ENCODE results near the gene CCNL2.
A peak's percentile ranks its signal among the peaks of the same experiment; 100 is the strongest.

CCNL2 gene

GRCh38 chr1:1356796-1357401 lies 42.2 kb downstream of the CCNL2 start:
- no peak for TF ChIP-seq CTCF (conservative IDR thresholded peaks at IDR 0.05; ENCODE audit: low read depth)
- ChIA-PET POLR2A (ENCODE audit: low non-redundant PET) (no interaction called here), CTCF (no interaction called here)
- H3K27ac ChIP-seq = peak overlapping the region; percentile 55; the same call in 1 of the 2 replicates
- no peak for DNase-seq (ENCODE audit: low spot score)

- no peak for DNase-seq (ENCODE audit: low spot score)
- POLR2A ChIA-PET (ENCODE audit: low non-redundant PET) = no interaction called here
- H3K27ac ChIP-seq = no peak overlapping the region
- CTCF ChIA-PET = no interaction called here
- no peak for TF ChIP-seq CTCF (conservative IDR thresholded peaks at IDR 0.05; ENCODE audit: low read depth)
Measured at GRCh38 chr1:1356166-1356795, 42.9 kb downstream of the CCNL2 start.

GRCh38 chr1:1355416-1355815 lies 43.7 kb downstream of the CCNL2 start:
- ChIA-PET CTCF (interaction anchor here (1.0 kb wide), 1 partner anchor 16 kb away, joined by 4 read pairs; no protein-coding TSS in a partner anchor), POLR2A (ENCODE audit: low non-redundant PET) (no interaction called here)
- no peak for DNase-seq (ENCODE audit: low spot score)
- TF ChIP-seq CTCF (conservative IDR thresholded peaks at IDR 0.05; ENCODE audit: low read depth) = no peak
- H3K27ac ChIP-seq = no peak overlapping the region

GRCh38 chr1:1354271-1355247 lies 44.6 kb downstream of the CCNL2 start:
- peak overlapping the region; percentile 64; the same call in 1 of the 2 replicates for H3K27ac ChIP-seq
- no peak for DNase-seq (ENCODE audit: low spot score)
- ChIA-PET POLR2A (ENCODE audit: low non-redundant PET) (interaction anchor here (0.7 kb wide), 1 partner anchor 275 kb away, joined by 3 read pairs; no protein-coding TSS in a partner anchor), CTCF (interaction anchor here (1.0 to 1.4 kb wide), 2 partner anchors 17 to 18 kb away, joined by 4 to 5 read pairs; no protein-coding TSS in a partner anchor)
- TF ChIP-seq CTCF (conservative IDR thresholded peaks at IDR 0.05; ENCODE audit: low read depth) = no peak

- DNase-seq (ENCODE audit: low spot score) = no peak
- no peak for TF ChIP-seq CTCF (conservative IDR thresholded peaks at IDR 0.05; ENCODE audit: low read depth)
- ChIA-PET POLR2A (ENCODE audit: low non-redundant PET) (interaction anchor here (0.7 kb wide), 1 partner anchor 274 kb away, joined by 3 read pairs; no protein-coding TSS in a partner anchor), CTCF (interaction anchor here (1.4 kb wide), 1 partner anchor 19 kb away, joined by 5 read pairs; no protein-coding TSS in a partner anchor)
- peak overlapping the region; percentile 64 for H3K27ac ChIP-seq
Measured at GRCh38 chr1:1353389-1354151, 45.6 kb downstream of the CCNL2 start.
